ENCODE data around the gene OSCAR. TPM values are rescaled to one million over a fixed set of nuclear protein-coding genes. Genes with fewer than 3 reads are reported as not detected.

Gene OSCAR
- total and polyA plus RNA-seq, 2 of the 13 experiments (the other 11 are each of a cell fraction or from before 2014, with no cell fraction given), result 1.9 TPM; not detected in 1

DNA sequence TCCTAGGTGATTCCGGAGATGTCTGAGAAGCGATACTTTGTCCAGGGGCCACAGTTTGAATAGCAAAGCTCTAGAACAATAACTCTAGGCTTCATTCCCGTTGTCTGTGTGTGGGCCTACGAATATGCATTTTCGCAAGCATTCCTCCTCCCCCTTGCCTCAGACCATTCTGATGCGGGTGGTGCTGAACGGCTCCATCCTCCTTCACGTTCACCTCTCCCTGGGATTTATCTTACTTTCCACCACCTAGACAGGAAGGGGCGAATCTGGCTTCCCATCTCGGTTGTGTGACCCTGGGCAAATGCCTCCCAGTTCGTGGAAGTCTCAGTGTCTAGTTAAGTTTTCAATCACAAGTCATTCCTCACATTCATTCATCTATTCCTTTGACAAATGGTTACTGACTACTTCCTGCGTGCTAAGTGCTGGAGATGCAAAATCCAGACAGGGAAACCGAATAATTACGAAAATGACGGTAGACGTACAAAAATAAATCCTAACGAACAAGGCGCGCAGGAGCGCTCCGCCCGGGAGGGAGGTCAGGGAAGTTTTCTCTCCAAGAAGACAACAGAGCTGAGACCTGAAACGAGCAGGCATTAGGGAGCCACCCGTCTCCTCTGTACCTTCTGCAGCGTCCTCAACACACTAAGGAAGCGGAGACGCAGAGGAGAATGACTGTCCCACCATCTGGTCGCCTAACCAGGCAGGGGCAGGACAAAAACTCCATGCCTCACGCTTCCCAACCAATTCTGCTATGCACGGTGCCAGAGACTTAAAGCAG lies 35.7 kb upstream of the OSCAR start (continued):
- TF ChIP-seq, protein P1, sequence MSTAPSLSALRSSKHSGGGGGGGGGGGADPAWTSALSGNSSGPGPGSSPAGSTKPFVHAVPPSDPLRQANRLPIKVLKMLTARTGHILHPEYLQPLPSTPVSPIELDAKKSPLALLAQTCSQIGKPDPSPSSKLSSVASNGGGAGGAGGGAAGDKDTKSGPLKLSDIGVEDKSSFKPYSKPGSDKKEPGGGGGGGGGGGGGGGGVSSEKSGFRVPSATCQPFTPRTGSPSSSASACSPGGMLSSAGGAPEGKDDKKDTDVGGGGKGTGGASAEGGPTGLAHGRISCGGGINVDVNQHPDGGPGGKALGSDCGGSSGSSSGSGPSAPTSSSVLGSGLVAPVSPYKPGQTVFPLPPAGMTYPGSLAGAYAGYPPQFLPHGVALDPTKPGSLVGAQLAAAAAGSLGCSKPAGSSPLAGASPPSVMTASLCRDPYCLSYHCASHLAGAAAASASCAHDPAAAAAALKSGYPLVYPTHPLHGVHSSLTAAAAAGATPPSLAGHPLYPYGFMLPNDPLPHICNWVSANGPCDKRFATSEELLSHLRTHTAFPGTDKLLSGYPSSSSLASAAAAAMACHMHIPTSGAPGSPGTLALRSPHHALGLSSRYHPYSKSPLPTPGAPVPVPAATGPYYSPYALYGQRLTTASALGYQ (CRISPR knock-in tag; IDR thresholded peaks at IDR 0.05), result no peak
- no peak for TF ChIP-seq ZNF713 (CRISPR knock-in tag; IDR thresholded peaks at IDR 0.05)
- no peak for TF ChIP-seq KLF9 (CRISPR knock-in tag; IDR thresholded peaks at IDR 0.05; ENCODE audit: low read depth)
- no peak for TF ChIP-seq ISX (CRISPR knock-in tag; conservative IDR thresholded peaks at IDR 0.05)
- TF ChIP-seq TCF12 (IDR thresholded peaks at IDR 0.05), result no peak
- no peak for TF ChIP-seq TCF12 (CRISPR knock-in tag; IDR thresholded peaks at IDR 0.05)
- TF ChIP-seq SNAPC2 (CRISPR knock-in tag; IDR thresholded peaks at IDR 0.05), result no peak
- no peak for TF ChIP-seq FOSL1 (CRISPR knock-in tag; IDR thresholded peaks at IDR 0.05; ENCODE audit: borderline replicate concordance)
- no peak for TF ChIP-seq ZNF790 (CRISPR knock-in tag; IDR thresholded peaks at IDR 0.05; ENCODE audit: borderline replicate concordance)
- TF ChIP-seq ZSCAN31 (CRISPR knock-in tag; IDR thresholded peaks at IDR 0.05; ENCODE audit: low read depth), result 0 out of 2 replicates have a peak, but pooled peaks have one; percentile 24
- TF ChIP-seq ZFP62 (CRISPR knock-in tag; IDR thresholded peaks at IDR 0.05), result no peak
- TF ChIP-seq ZNF670 (CRISPR knock-in tag; IDR thresholded peaks at IDR 0.05; ENCODE audit: borderline replicate concordance), result no peak
- no peak for TF ChIP-seq SMAD3 (CRISPR knock-in tag; IDR thresholded peaks at IDR 0.05)
- TF ChIP-seq, protein P2, sequence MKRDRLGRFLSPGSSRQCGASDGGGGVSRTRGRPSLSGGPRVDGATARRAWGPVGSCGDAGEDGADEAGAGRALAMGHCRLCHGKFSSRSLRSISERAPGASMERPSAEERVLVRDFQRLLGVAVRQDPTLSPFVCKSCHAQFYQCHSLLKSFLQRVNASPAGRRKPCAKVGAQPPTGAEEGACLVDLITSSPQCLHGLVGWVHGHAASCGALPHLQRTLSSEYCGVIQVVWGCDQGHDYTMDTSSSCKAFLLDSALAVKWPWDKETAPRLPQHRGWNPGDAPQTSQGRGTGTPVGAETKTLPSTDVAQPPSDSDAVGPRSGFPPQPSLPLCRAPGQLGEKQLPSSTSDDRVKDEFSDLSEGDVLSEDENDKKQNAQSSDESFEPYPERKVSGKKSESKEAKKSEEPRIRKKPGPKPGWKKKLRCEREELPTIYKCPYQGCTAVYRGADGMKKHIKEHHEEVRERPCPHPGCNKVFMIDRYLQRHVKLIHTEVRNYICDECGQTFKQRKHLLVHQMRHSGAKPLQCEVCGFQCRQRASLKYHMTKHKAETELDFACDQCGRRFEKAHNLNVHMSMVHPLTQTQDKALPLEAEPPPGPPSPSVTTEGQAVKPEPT (CRISPR knock-in tag; IDR thresholded peaks at IDR 0.05; ENCODE audit: low read depth), result no peak
